ENCODE results near the gene GPR37.
A peak's percentile ranks its signal among the peaks of the same experiment; 100 is the strongest.

The GPR37 gene

GRCh38 chr7:124765401-124766352 is at the start of gene GPR37:
TSS of gene GPR37 (minus strand) at chr7:124765792. CDS start at chr7:124764976, 816 bp downstream.
- Mint-ChIP-seq H3K4me3 (peak within 1 kb of the TSS; percentile 70), H3K4me1 (peaks cover 16% of the 10 kb centered on the region), H3K27me3 (peaks cover 61% of the 10 kb centered on the region), H3K27ac (no peak within 1 kb of the TSS), H3K9me3 (no peaks in the 10 kb centered on the region), H3K36me3 (ENCODE audit: low read depth) (no peaks in the 10 kb centered on the region)
- ATAC-seq, result peak; percentile 75
- peak; percentile 35 for DNase-seq

- Mint-ChIP-seq H3K36me3 (ENCODE audit: low read depth) (no peaks in the 10 kb centered on the region), H3K27me3 (peaks cover 6% of the 10 kb centered on the region), H3K4me3 (no peak overlapping the region), H3K27ac (no peak overlapping the region), H3K9me3 (peaks cover 8% of the 10 kb centered on the region), H3K4me1 (no peaks in the 10 kb centered on the region)
- DNase-seq (no peak), ATAC-seq (no peak)
These were observed 48.6 kb upstream of the GPR37 start for GRCh38 chr7:124813994-124814798.

GRCh38 chr7:124812764-124813163 is 47.2 kb upstream of the GPR37 start:
- DNase-seq (no peak), ATAC-seq (no peak)
- H3K9me3 Mint-ChIP-seq, result peaks cover 8% of the 10 kb centered on the region
- H3K36me3 Mint-ChIP-seq (ENCODE audit: low read depth), result no peaks in the 10 kb centered on the region
- no peak overlapping the region for H3K27ac Mint-ChIP-seq
- no peak overlapping the region for H3K4me3 Mint-ChIP-seq
- peaks cover 6% of the 10 kb centered on the region for H3K27me3 Mint-ChIP-seq
- no peaks in the 10 kb centered on the region for H3K4me1 Mint-ChIP-seq

- Mint-ChIP-seq H3K27ac (no peak overlapping the region), H3K9me3 (no peaks in the 10 kb centered on the region), H3K27me3 (peaks cover 6% of the 10 kb centered on the region), H3K4me1 (no peaks in the 10 kb centered on the region), H3K36me3 (ENCODE audit: low read depth) (no peaks in the 10 kb centered on the region), H3K4me3 (no peak overlapping the region)
- DNase-seq (no peak), ATAC-seq (no peak)
These were observed 45.7 kb upstream of the GPR37 start for GRCh38 chr7:124811341-124811740.

GRCh38 chr7:124810605-124811004 is 45.0 kb upstream of the GPR37 start:
- no peak for ATAC-seq
- H3K4me3 Mint-ChIP-seq, result no peak overlapping the region
- no peak overlapping the region for H3K27ac Mint-ChIP-seq
- no peaks in the 10 kb centered on the region for H3K36me3 Mint-ChIP-seq (ENCODE audit: low read depth)
- peaks cover 6% of the 10 kb centered on the region for H3K27me3 Mint-ChIP-seq
- no peaks in the 10 kb centered on the region for H3K4me1 Mint-ChIP-seq
- no peak for DNase-seq
- no peaks in the 10 kb centered on the region for H3K9me3 Mint-ChIP-seq

GRCh38 chr7:124808206-124808605 is 42.6 kb upstream of the GPR37 start:
- Mint-ChIP-seq H3K4me3 (no peak overlapping the region), H3K4me1 (no peaks in the 10 kb centered on the region), H3K27ac (no peak overlapping the region), H3K27me3 (peaks cover 6% of the 10 kb centered on the region), H3K36me3 (ENCODE audit: low read depth) (no peaks in the 10 kb centered on the region), H3K9me3 (no peaks in the 10 kb centered on the region)
- DNase-seq, result no peak
- ATAC-seq, result no peak

GRCh38 chr7:124801330-124801895 is 35.8 kb upstream of the GPR37 start:
- Mint-ChIP-seq H3K9me3 (peaks cover 4% of the 10 kb centered on the region), H3K36me3 (ENCODE audit: low read depth) (no peaks in the 10 kb centered on the region), H3K4me1 (no peaks in the 10 kb centered on the region), H3K27me3 (peaks cover 8% of the 10 kb centered on the region), H3K4me3 (no peak overlapping the region), H3K27ac (no peak overlapping the region)
- no peak for DNase-seq
- no peak for ATAC-seq

GRCh38 chr7:124800386-124800785 is 34.8 kb upstream of the GPR37 start:
- H3K36me3 Mint-ChIP-seq (ENCODE audit: low read depth), result no peaks in the 10 kb centered on the region
- no peak overlapping the region for H3K4me3 Mint-ChIP-seq
- peaks cover 12% of the 10 kb centered on the region for H3K9me3 Mint-ChIP-seq
- H3K4me1 Mint-ChIP-seq, result no peaks in the 10 kb centered on the region
- H3K27ac Mint-ChIP-seq, result no peak overlapping the region
- DNase-seq (no peak), ATAC-seq (no peak)
- H3K27me3 Mint-ChIP-seq, result peaks cover 8% of the 10 kb centered on the region

GRCh38 chr7:124799448-124799847 is 33.9 kb upstream of the GPR37 start:
- no peak overlapping the region for H3K27ac Mint-ChIP-seq

GRCh38 chr7:124796771-124797170 is 31.2 kb upstream of the GPR37 start:
- Mint-ChIP-seq H3K27ac (no peak overlapping the region), H3K4me3 (no peak overlapping the region), H3K9me3 (peaks cover 12% of the 10 kb centered on the region), H3K4me1 (no peaks in the 10 kb centered on the region), H3K27me3 (peaks cover 19% of the 10 kb centered on the region), H3K36me3 (ENCODE audit: low read depth) (no peaks in the 10 kb centered on the region)
- no peak for ATAC-seq
- no peak for DNase-seq

More at GRCh38 chr7:124799448-124799847, 33.9 kb upstream of the GPR37 start:
- no peaks in the 10 kb centered on the region for H3K4me1 Mint-ChIP-seq
- H3K36me3 Mint-ChIP-seq (ENCODE audit: low read depth), result no peaks in the 10 kb centered on the region
- ATAC-seq (no peak), DNase-seq (no peak)
- H3K9me3 Mint-ChIP-seq, result peaks cover 12% of the 10 kb centered on the region
- no peak overlapping the region for H3K4me3 Mint-ChIP-seq
- H3K27me3 Mint-ChIP-seq, result peaks cover 8% of the 10 kb centered on the region

- Mint-ChIP-seq H3K4me1 (no peaks in the 10 kb centered on the region), H3K27ac (no peak overlapping the region), H3K4me3 (no peak overlapping the region), H3K27me3 (peaks cover 32% of the 10 kb centered on the region), H3K9me3 (peaks cover 12% of the 10 kb centered on the region), H3K36me3 (ENCODE audit: low read depth) (no peaks in the 10 kb centered on the region)
- ATAC-seq (no peak), DNase-seq (no peak)
These were observed 27.1 kb upstream of the GPR37 start for GRCh38 chr7:124792696-124793095.

- no peak for ATAC-seq
- Mint-ChIP-seq H3K27ac (no peak overlapping the region), H3K4me3 (no peak overlapping the region)
These were observed 26.4 kb upstream of the GPR37 start for GRCh38 chr7:124792002-124792401.

GRCh38 chr7:124791426-124791825 is 25.8 kb upstream of the GPR37 start:
- no peak for DNase-seq
- Mint-ChIP-seq H3K27me3 (peaks cover 30% of the 10 kb centered on the region), H3K4me1 (no peaks in the 10 kb centered on the region), H3K36me3 (ENCODE audit: low read depth) (no peaks in the 10 kb centered on the region), H3K4me3 (no peak overlapping the region), H3K27ac (no peak overlapping the region), H3K9me3 (peaks cover 8% of the 10 kb centered on the region)
- ATAC-seq, result no peak

More at GRCh38 chr7:124792002-124792401, 26.4 kb upstream of the GPR37 start:
- no peak for DNase-seq
- Mint-ChIP-seq H3K4me1 (no peaks in the 10 kb centered on the region), H3K27me3 (peaks cover 30% of the 10 kb centered on the region), H3K9me3 (peaks cover 12% of the 10 kb centered on the region), H3K36me3 (ENCODE audit: low read depth) (no peaks in the 10 kb centered on the region)

GRCh38 chr7:124790645-124791044 is 25.1 kb upstream of the GPR37 start:
- no peaks in the 10 kb centered on the region for H3K4me1 Mint-ChIP-seq
- H3K27me3 Mint-ChIP-seq, result peaks cover 33% of the 10 kb centered on the region
- no peak overlapping the region for H3K4me3 Mint-ChIP-seq
- DNase-seq, result no peak
- no peaks in the 10 kb centered on the region for H3K36me3 Mint-ChIP-seq (ENCODE audit: low read depth)
- peaks cover under 1% of the 10 kb centered on the region for H3K9me3 Mint-ChIP-seq
- ATAC-seq, result no peak
- no peak overlapping the region for H3K27ac Mint-ChIP-seq
